GM13977 (cell line): ENCODE measurements around the gene HORMAD2.
A peak's percentile ranks its signal among the peaks of the same experiment; 100 is the strongest.

ENCODE experiments used
- DNase-seq: peaks from one replicate; pipeline ENCODE4 v3.0.0; 2012; ENCODE audit warnings: low spot score
- CTCF ChIP-seq: IDR thresholded peaks from 2 replicates; pipeline ENCODE4 v1.5.1; 2012; ENCODE audit warnings: mild to moderate bottlenecking, control low read depth; ENCODE audit not compliant: insufficient read depth; ENCODE audit errors: extremely low read depth, missing control alignments
- in situ Hi-C: fragments of 300-500 bp; cut with MboI; formaldehyde crosslinking; loops from one replicate; pipeline ENCODE4 v1.12.0; 2022; ENCODE audit warnings: low sequenced_read_pairs, low pct_unique_long_range_greater_than_20kb, mixed read lengths, inconsistent platforms; ENCODE audit not compliant: unreplicated experiment

The HORMAD2 gene

GRCh38 chr22:30219668-30220278 lies 139.5 kb downstream of the HORMAD2 start:
- TF ChIP-seq CTCF, result no peak
- no peak for DNase-seq
- in situ Hi-C loops, result no loop called here

- in situ Hi-C loops, result no loop called here
- DNase-seq, result no peak
- TF ChIP-seq CTCF, result no peak
Measured at GRCh38 chr22:30220338-30221012, 140.2 kb downstream of the HORMAD2 start.

- in situ Hi-C loops, result no loop called here
- peak; percentile 53 for DNase-seq
- no peak for TF ChIP-seq CTCF
Measured at GRCh38 chr22:30221121-30221992, 141.1 kb downstream of the HORMAD2 start.

- no peak for DNase-seq
- in situ Hi-C loops, result no loop called here
Measured at GRCh38 chr22:30222321-30222720, 142.1 kb downstream of the HORMAD2 start.

GRCh38 chr22:30223303-30223702 lies 143.0 kb downstream of the HORMAD2 start:
- no peak for TF ChIP-seq CTCF
- no peak for DNase-seq
- in situ Hi-C loops, result no loop called here

More at GRCh38 chr22:30222321-30222720, 142.1 kb downstream of the HORMAD2 start:
- no peak for TF ChIP-seq CTCF

- in situ Hi-C loops, result no loop called here
- TF ChIP-seq CTCF, result no peak
- no peak for DNase-seq
Measured at GRCh38 chr22:30224161-30224857, 144.0 kb downstream of the HORMAD2 start.
